Jurkat, Clone E6-1 (cell line): ENCODE results near the gene TFF2.

Source experiments
- DNase-seq: peaks from one replicate; pipeline ENCODE4 v3.0.0-alpha.2; 2011; ENCODE audit warnings: low read depth, low spot score
- H3K4me3 ChIP-seq: 2 replicates; pipeline ENCODE4 v1.5.1; 2011; ENCODE audit warnings: mild to moderate bottlenecking, low read length, control low read depth, moderate library complexity

TFF2 gene

GRCh38 chr21:42351626-42352440 lies 1.0 kb upstream of the TFF2 start:
- DNase-seq, result no peak
- no peak overlapping the region for H3K4me3 ChIP-seq

- no peak overlapping the region for H3K4me3 ChIP-seq
- DNase-seq, result no peak
Observed at GRCh38 chr21:42350318-42350910, 380 bp downstream of the TFF2 start.

GRCh38 chr21:42349420-42350317 lies 1.1 kb downstream of the TFF2 start:
- H3K4me3 ChIP-seq, result no peak overlapping the region
- peak; percentile 36 for DNase-seq

GRCh38 chr21:42348762-42349161 lies 2.0 kb downstream of the TFF2 start:
- DNase-seq, result no peak
- no peak overlapping the region for H3K4me3 ChIP-seq

- no peak for DNase-seq
- H3K4me3 ChIP-seq, result no peak overlapping the region
Observed at GRCh38 chr21:42347601-42348327, 3.0 kb downstream of the TFF2 start.

GRCh38 chr21:42346866-42347600 lies 3.8 kb downstream of the TFF2 start:
- no peak overlapping the region for H3K4me3 ChIP-seq
- no peak for DNase-seq

GRCh38 chr21:42346441-42346840 lies 4.4 kb downstream of the TFF2 start:
- no peak overlapping the region for H3K4me3 ChIP-seq
- no peak for DNase-seq

GRCh38 chr21:42344631-42345030 lies 6.2 kb downstream of the TFF2 start:
- no peak for DNase-seq
- H3K4me3 ChIP-seq, result no peak overlapping the region

- DNase-seq, result no peak
- H3K4me3 ChIP-seq, result no peak overlapping the region
Observed at GRCh38 chr21:42343963-42344510, 6.8 kb downstream of the TFF2 start.

GRCh38 chr21:42343556-42343955 lies 7.2 kb downstream of the TFF2 start:
- no peak for DNase-seq
- H3K4me3 ChIP-seq, result no peak overlapping the region

- H3K4me3 ChIP-seq, result no peak overlapping the region
Observed at GRCh38 chr21:42343101-42343500, 7.7 kb downstream of the TFF2 start.

GRCh38 chr21:42341776-42342542 lies 8.8 kb downstream of the TFF2 start:
- DNase-seq, result no peak
- no peak overlapping the region for H3K4me3 ChIP-seq

More at GRCh38 chr21:42343101-42343500, 7.7 kb downstream of the TFF2 start:
- no peak for DNase-seq

- no peak for DNase-seq
- no peak overlapping the region for H3K4me3 ChIP-seq
Observed at GRCh38 chr21:42340187-42341050, 10.4 kb downstream of the TFF2 start.

GRCh38 chr21:42338729-42339715 lies 11.8 kb downstream of the TFF2 start:
- DNase-seq, result no peak
- no peak overlapping the region for H3K4me3 ChIP-seq

GRCh38 chr21:42337830-42338728 lies 12.7 kb downstream of the TFF2 start:
- peak; percentile 28 for DNase-seq
- no peak overlapping the region for H3K4me3 ChIP-seq
